GM23338 (cell line): ENCODE data around the gene KCNT2.

Experiments used
- CTCF ChIP-seq, 2 experiments: fragments of 200-600 bp in 1 of 2; sonication (generic) in 1 of 2; conservative IDR thresholded peaks; 2 replicates each; pipeline versions ENCODE4 v1.5.1 to v1.6.1; 2016 to 2017; ENCODE audit warnings: antibody characterized with exemption in 2 of 2, low read depth in 2 of 2, mild to moderate bottlenecking in 2 of 2, moderate library complexity in 1 of 2
- POLR2AphosphoS5 ChIP-seq: IDR thresholded peaks from 2 replicates; pipeline ENCODE4 v1.6.1; 2016; ENCODE audit warnings: antibody characterized with exemption, low read depth
- REST ChIP-seq: IDR thresholded peaks from one replicate; pipeline ENCODE4 v1.6.1; 2018; ENCODE audit warnings: antibody characterized with exemption; ENCODE audit not compliant: unreplicated experiment

- no peak for TF ChIP-seq CTCF (conservative IDR thresholded peaks at IDR 0.05; ENCODE audit: low read depth in 2 of 2)
- TF ChIP-seq POLR2AphosphoS5: no peak
- TF ChIP-seq REST: no peak
These were observed 305.8 kb downstream of the KCNT2 start for GRCh38 chr1:196302420-196302819.
